GM21786 (cell line): Measurements from ENCODE around the gene EDARADD.
A peak's percentile ranks its signal among the peaks of the same experiment; 100 is the strongest.

Experiments used
- ATAC-seq: cut with Tn5 transposase; IDR thresholded peaks from one replicate; pipeline ENCODE4 v1.9.1; 2021; ENCODE audit not compliant: unreplicated experiment

The EDARADD gene

DNA sequence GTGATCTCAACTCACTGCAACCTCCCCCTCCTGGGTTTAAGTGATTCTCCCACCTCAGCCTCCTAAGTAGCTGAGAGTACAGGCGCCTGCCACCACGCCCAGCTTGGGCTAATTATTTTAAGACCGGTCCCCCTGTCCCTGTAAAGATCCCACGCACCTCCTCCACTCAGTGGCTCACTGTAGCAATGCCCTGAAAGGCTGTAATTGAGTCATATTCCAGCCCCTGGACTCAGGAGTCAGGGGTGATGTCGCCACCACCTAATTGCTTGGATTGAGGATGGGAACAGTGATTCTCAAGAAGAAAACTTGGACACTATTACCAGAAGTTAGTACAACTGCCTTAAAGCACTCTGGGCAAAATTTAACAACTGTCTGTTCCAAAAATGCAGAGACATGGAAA is 3.1 kb upstream of the EDARADD start:
- ATAC-seq, result no peak

DNA sequence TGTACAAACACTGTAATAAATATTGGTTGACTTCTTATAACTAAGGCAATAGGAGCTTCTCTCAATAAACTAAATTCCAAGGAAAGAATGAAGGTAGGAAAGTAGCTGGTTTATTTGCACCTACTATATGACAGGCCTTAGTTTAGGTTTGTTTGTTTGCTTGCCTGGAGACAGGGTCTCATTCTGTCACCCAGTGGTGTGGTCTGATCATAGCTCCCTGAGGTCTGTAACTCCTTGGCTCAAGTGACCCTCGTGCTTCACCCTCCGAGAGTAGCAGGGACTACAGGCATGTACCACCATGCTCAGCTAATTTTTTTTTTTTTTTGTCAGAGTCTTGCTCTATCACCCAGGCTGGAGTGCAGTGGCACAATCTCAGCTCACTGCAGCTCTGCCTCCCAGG is 1.9 kb upstream of the EDARADD start:
- no peak for ATAC-seq

DNA sequence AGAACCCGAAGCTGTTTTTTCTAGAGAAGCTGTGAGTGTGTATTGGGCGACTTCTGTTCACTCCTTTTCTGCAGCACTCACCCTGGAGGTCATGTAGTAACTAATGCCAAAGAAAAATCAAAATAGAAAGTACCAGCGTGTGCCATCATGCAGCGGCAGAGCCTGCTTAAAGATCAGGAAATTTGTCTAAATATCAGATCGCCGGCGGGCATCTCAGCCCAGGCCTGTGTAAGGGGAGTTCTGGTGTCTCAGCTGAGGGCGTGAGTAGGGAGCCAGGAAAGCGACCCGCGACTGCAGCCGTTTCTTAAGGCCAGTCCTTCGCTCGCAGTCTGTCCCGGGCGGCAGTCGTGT is 768 bp downstream of the EDARADD start:
- peak; percentile 30 for ATAC-seq

DNA sequence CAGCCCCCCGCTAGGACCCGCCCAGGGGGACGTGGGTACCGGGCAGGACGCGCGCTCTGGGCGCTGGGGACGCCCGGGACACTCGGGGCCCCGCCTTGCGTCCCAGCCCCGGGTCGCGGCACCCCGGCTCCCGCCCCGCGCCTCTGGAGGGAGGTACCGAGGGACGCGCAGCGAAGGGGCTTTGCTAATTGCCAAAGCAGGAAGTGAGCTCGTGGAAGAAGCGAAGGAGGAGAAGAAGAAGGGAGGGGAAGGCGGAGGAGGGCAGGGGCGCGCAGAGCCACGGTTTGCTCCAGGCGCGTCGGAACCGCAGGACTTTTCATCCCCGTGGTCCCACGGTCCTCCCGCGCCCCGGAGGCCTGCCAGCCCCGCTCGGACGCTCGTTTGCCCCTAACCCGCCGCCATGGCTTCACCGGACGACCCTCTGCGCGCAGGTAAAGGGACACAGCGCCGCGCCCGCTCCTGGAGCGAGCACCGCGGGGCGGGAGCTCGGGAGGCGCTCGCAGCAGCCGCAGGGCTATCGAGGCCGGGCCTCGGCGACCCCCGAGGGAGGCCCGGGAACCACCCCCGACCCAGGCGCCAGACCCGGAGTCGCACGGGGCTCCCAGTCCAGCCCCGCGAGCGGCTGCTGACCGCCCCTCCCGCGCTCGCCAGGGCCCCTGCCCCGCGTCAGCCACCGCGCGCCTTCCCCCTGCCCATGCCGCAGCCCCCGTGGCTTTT is 1.3 kb downstream of the EDARADD start:
- ATAC-seq, result peak; percentile 54

DNA sequence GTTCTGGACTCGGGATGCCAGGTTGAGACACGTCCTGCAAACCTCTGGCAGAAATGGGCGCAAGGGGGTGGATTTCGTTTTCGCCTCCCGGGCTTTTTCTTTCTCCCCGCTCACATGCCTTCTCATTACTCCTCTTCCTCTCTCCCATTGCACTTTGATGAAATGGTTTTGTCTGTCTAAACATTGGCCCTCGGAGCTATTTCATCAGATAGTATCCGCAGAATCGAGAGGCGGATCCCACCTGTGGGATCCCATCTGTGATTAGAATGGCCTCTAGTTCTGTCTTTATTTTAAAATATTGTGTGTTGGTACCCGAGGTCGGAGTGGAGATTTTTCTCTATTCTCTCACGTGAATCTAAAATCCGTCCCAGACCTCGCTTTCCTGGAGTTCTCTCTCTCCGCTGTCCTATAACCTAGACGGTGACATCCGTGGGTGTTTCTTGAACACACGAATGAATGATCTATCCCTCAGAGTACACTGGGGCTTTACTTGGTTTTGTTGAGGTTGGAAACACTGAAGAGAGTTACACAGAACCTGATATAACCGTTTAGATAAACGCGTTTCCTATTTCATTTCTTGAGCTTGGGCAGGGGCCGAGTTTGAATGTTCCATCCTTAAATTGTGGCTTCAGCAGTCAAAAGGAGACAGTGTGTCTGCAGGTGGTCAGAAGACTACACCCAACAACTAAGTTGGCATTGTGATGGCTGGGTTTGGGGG is 2.0 kb downstream of the EDARADD start:
- no peak for ATAC-seq

DNA sequence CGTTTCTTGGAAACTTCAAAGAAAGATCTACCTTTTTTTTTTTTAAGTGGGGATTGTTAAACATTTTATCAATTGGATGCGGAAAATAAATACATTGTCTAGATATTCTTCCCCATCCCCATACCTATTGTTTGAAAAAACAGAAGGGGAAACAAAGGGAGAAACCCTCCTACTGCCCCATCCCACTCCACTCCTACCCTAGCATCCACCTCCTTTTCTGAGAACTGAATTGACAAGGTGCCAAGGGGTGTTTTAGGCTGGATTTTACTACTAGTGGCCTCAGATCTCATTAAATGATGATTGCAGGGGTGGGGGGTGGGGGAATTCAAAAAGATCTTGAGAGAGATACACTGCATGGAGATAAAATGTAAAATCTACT is 2.6 kb downstream of the EDARADD start:
- ATAC-seq, result no peak

DNA sequence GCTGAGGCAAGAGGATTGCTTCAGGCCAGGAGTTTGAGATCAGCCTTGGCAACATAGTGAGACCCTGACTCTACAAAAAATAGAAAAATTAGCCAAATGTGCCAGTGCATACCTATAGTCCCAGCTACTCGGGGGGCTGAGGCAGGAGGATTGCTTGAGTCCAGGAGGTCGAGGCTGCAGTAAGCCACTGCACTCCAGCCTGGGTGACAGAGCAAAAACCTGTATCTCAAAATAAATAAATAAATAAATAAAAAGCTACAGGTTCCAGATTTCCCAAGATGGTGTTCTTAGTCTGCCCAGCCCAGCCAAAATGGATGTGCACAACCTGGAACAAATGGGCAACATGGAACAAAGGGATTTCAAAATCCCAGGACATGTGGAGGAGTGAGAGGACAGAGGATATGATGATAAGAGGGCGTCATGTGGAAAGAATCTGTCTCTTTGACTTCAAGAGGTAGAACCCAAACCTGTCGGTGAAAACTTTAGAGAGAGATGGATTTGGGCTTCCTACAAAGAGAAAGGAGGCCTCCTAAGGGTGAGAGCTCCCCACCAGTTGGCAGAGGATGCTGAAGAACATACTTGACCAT is 3.2 kb downstream of the EDARADD start:
- ATAC-seq, result no peak

DNA sequence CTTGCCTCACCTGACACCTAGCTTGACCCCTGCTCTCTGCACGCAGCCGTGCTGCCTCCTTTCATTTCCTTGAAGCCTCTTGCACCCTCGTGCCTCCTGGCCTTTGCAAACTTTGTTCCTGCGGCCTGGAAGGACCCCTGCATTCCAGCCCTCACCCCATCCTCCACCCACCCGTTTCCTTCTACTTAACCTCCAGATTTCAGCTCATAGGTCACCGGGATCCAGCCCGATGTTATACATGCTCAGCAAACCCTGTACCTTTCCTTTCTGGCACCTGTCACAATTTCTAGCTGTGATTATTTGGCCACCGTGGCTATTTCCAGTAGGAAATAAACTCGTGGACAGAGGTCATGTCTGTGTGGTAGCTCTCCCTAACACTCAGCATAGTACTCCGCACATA is 4.5 kb downstream of the EDARADD start:
- ATAC-seq, result no peak

DNA sequence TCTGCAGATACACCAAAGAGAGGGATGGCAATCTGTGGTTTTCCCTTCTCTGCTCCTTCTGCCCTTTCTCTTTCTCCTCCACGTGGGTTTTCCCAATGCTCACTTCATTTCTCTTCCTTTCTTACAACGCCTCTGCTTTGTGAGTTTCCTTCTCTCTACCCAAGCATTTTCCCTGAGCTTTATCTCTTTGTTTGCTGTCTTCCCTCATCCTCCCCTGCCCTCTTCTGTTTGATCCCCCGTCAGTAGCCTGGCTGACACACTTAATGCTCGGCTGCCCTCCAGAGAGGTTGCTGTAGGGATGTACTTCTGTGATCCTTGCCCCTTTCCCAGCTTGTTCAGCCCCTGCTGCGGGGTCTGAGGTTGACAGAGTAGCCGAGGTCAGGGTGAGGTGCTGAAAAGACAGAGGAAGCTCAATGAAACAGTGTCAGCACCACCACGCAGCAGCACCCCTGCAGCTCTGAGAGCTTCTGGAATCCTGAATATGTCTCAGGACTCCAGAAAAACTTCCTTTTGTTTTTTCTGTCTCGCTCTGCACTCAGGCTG is 6.0 kb downstream of the EDARADD start:
- ATAC-seq, result no peak

DNA sequence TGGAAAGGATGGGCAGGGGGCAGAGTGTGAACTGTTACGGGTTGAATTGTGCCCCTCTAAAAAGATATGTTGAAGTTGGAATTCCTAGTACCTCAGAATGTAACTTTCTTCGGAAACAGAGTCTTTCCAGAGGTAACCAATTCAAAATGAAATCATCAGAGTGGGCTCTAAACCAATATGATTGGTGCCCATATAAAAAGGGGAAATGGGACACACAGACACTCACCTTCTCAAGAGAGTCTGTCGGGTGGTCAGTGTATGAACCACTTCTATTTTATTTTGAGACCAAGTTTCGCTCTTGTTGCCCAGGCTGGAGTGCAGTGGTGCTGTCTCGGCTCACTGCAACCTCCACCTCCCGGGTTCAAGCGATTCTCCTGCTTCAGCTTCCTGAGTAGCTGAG is 7.6 kb downstream of the EDARADD start:
- no peak for ATAC-seq

DNA sequence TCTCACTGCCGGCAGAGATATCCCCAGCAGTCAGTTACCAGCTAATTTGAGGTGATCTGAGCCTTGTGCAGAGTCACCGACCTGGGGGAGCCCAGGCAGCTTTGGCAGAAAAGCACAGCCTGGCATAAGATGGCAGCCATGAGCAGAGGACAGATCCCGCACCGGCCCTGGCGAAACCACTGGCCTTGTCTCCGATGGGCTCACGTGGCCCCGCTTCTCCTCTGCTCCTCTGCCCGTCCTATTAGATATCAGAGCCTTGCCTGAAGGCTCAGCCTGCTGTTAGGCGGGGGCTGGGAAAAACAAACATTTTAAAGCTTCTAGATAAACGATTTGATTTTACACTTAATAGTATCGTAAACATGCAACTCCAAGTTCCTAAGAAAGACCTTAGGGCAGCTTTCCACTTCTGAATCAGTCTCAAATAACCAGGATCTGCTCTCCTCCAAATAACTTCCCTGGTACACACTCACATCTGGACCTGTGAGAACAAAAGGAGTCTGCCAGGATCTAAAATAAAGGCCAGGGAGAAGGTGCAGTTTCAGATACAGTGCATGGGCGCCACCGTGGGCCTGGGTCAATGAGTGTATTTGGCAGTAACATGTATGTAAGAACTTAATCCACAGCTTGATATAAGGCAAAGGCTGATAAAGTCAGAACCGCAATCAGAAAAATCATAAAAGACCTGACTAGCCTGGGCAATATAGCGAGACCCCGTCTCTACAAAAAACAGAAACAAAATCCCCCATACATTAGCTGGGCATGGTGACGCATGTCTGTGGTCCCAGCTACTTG is 10.0 kb downstream of the EDARADD start:
- no peak for ATAC-seq

DNA sequence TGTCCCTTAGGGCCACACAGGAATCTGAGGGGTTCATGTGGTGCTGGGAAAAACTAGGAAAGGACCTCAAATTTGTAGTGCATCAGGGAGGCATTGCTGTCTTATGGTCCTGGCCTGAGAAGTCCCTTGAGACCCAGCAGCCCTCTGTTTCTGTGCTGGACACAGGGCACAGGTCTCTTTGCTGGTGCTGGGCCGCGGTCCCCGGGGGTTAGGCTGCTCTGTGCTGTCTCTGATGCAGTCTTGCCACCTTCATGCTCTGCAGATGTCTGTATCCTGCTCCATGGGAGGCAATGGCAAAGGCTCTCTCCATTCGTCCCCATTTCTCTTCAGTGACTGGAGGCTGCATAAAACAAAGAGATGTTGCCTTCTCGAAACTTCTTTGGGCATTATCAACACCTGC is 13.0 kb downstream of the EDARADD start:
- no peak for ATAC-seq

DNA sequence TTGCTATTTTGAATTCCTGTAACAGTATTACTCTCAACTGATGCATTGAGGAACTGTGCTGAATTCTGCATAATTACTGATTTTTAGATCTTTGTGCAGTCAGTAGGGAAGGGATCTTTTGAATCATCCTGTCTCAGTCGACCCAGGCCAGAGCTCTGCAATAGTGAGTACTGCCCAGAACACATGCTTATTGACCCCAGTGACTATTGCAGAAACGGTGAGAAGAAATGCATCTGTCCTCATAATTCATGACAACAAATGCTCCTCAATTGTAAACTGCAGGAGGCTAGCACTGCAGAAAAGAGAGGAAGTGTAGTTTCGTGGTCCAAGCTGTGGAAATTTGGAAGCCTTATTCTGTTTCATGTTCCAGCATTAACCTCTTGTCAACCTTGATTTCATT is 19.6 kb downstream of the EDARADD start:
- ATAC-seq, result no peak

DNA sequence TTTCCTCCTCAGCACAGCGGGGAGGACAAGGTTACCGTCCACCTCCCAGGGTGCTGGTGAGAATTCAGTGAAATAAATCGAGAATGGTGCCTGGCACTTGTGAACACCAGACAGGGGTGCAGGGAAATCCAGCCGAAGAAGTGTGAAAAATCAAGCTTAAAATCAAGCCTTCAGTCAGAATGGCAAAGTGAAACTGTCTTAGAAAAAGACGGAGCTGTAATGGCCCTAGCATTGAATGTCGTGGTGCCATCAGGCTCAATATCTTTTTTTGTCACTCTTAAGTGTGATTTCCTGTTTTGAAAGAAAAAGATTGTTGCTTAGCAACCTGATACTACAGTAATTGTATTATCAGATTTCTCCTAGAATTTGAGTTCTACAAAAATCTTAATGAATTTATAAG is 22.1 kb downstream of the EDARADD start:
- no peak for ATAC-seq

DNA sequence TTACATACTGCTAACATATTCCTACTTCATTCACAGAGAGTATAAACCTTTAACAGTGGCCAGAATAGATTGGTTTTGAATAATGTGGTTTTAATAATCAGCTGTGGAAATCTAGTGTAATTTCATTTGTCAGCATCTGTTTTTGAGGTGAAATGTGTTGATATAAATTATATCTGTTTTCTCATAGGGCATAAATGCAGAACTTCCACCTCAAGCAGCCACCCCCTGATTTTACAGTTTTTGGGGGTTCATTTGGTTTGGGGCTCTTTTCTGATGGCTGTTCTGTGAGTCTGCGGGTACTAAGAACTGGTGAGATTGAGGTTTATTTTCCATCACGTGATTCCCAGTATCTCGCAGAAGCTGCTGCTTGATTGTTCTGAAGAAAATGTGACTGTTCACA is 23.2 kb downstream of the EDARADD start:
- no peak for ATAC-seq

DNA sequence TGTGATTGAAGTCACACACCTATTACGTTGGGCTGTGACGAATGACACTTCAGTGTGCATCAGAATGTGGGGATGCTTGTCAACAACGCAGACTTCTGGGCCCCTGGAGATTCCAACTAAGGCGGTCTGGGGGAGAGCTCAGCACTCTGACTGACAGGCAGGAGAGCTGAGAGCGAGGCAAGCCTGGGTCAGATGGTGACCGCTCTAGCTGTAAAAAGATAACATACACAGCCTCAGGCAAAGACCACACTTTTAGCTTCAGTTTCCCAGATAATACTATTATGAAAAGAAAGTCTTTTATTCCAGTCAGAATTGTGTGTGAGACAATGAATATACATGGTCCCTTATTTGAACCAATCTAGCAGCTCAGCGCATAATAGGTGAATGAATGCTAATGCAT is 25.4 kb downstream of the EDARADD start:
- no peak for ATAC-seq

DNA sequence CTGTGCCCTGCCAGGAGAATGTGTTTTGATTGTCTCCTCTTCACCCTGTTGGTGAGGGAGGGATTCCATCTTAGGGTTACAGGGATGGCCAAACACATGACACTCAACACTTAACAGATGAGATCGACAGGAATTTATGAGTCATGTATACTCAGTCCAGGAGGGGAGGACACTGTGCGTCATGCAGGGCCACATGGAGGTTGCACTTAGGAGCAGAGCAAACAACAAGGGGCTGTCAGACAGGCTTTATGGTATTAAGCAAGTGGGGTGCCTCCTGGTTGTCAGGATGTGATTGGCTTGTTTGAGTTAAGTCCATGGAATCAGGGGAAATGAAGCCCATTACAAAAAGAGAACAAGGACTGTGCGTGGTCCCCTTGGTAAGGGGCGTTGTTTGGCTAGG is 26.9 kb downstream of the EDARADD start:
- no peak for ATAC-seq

DNA sequence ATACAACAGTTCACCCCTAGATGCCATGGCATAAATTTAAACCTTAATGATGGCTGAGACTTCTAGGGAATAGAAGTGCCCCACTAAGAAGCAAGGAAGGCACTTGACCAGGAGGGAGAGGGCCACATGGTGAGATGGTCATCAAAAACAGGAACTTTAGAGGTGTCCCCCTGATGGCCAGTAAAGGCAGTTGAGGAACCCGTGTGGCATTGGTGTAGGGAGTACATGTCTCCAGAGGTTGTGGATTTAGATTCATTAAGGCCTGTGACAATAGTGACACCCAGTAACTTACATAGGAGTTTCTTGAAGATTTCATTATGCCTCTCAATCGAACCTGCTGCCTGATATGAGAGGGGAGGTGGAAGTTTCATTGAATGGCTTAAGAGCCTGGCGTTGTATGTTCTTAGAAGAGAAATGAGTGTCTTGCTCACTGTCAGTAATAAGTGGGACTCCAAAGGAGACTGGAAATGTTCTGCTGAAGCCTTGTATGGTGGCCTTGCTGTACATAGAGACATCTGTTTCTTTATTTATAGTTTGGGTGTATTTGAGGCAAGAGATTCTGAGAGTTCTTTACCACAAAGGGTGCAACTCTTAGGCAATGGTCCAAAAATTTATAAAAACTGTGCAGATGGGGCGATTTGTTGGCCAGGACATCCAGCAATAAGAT is 27.9 kb downstream of the EDARADD start:
- ATAC-seq, result no peak

DNA sequence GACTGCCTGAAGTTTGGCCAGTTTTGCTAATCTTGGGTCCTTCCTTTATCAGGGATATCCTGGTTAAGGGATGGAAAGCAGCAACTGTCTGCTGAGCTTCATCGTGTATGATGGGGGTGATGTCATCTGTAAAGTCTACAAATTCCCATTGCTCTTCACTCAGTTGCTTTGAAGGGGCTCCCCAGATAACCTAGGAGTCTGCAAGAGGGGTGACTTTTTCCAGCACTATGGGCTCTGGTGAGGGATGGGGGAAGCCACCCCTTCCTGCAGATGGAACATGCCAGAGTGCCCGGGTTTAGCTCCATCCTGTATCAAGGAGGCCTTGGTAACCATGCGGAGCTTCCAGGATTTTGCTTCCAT is 28.4 kb downstream of the EDARADD start:
- no peak for ATAC-seq

DNA sequence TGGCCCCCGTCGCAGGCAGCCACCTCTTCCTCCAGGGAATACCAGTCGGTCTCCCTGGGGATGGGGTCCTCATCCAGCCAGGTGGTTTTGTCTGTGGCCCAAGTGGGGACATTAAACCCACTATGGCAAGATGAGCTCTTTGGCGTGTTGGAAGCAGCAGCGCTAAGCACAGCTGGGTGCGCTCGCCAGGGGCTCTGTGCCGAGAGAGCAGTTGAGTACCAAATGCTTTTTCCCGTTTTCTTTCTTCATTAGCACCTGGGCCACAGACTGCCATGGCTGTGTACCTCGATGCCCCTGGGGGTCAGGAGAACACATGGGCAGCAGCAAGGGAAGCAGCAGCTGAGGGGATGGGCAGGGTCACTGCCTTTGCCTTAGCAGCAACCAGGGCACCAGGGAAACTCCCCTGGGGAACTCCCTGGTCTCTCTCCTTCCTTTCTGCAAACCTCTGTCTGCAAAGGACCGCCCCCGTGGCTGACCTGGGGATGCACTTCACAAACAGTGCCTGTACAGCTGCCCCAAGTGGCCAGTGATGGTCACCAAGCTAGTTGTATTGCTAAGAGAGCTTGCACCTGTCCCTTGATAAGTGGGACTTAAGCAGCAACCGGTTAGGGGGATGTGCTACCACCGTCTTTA is 31.1 kb downstream of the EDARADD start:
- peak; percentile 93 for ATAC-seq

DNA sequence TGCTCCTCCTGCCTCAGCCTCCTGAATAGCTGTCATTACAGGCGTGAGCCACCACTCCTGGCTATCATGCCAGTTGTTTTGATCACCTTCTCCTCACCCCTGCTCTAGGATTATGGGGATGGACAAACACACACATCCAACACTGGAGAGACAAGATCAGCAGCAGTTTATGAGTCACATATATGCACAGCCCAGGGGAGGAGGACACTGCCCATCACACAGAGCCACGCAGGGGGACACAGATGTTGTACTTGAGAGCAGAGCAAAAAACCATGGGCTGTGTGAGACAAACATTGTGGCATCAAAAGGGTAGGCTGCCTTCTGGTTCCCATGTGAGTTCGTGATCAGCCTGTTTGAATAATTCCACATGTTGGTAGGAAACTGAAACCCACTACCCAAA is 32.1 kb downstream of the EDARADD start:
- no peak for ATAC-seq
